ENCODE measurements around the gene BACH2.

DNA sequence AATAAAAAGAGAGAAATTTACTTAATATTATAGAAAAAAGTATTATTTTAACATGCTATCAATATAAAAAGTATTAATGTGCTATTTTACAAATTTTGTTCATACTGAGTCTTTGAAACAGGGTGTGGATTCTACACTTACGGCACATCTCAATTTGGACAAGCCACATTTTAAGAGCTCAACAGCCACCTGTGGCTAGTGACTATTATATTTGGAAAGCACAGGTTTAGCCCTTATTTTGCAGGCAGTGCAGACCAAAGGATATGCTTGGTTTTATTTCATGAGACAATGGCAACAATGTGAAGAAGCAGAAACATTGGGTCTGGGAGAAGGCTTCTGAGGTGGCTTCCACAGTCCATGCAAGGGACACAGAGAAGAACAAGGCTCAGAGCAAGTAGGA lies 74.6 kb downstream of the BACH2 start:
- no peak for TF ChIP-seq CTCF (IDR thresholded peaks at IDR 0.05)
- TF ChIP-seq POLR2AphosphoS5 (IDR thresholded peaks at IDR 0.05), result no peak
- TF ChIP-seq EP300 (IDR thresholded peaks at IDR 0.05), result no peak
- TF ChIP-seq POLR2A (IDR thresholded peaks at IDR 0.05), result no peak

Data from upper lobe of left lung (tissue), 4 donors.